KMS-11 (cell line): ENCODE data around the gene SDR42E2.

ENCODE experiments used
- H2AFZ ChIP-seq: fragments of 200-600 bp; sonication (generic); 2 replicates; pipeline ENCODE4 v1.6.1; 2016; ENCODE audit warnings: antibody characterized with exemption, mixed run types, low read depth
- H3K27ac ChIP-seq: fragments of 200-600 bp; sonication (generic); 2 replicates; pipeline ENCODE4 v1.6.1; 2016; ENCODE audit warnings: mild to moderate bottlenecking, mixed run types
- H3K27me3 ChIP-seq: fragments of 200-600 bp; sonication (generic); 2 replicates; pipeline ENCODE4 v1.6.1; 2017; ENCODE audit warnings: mild to moderate bottlenecking, low read depth, mixed run types, moderate library complexity; ENCODE audit not compliant: insufficient read depth
- H3K36me3 ChIP-seq: fragments of 200-600 bp; sonication (generic); 2 replicates; pipeline ENCODE4 v1.6.1; 2017; ENCODE audit warnings: mild to moderate bottlenecking, mixed run types; ENCODE audit not compliant: insufficient read depth
- H3K4me1 ChIP-seq: fragments of 200-600 bp; sonication (generic); 2 replicates; pipeline ENCODE4 v1.6.1; 2016; ENCODE audit warnings: mild to moderate bottlenecking, low read depth, mixed run types; ENCODE audit not compliant: poor library complexity, severe bottlenecking
- H3K4me2 ChIP-seq: fragments of 200-600 bp; sonication (generic); 2 replicates; pipeline ENCODE4 v1.7.0; 2016; ENCODE audit warnings: mild to moderate bottlenecking, mixed run types
- H3K4me3 ChIP-seq: fragments of 200-600 bp; sonication (generic); IDR thresholded peaks from 2 replicates; pipeline ENCODE4 v1.6.1; 2017; ENCODE audit warnings: low read depth, low read length, mixed read lengths; ENCODE audit not compliant: insufficient read depth
- H3K79me2 ChIP-seq: fragments of 200-600 bp; sonication (generic); 2 replicates; pipeline ENCODE4 v1.6.1; 2016; ENCODE audit warnings: low read depth, mixed run types; ENCODE audit not compliant: insufficient read depth
- H3K9ac ChIP-seq: fragments of 200-600 bp; sonication (generic); 2 replicates; pipeline ENCODE4 v1.6.1; 2016; ENCODE audit warnings: mild to moderate bottlenecking, mixed run types
- H4K20me1 ChIP-seq: fragments of 200-600 bp; sonication (generic); 2 replicates; pipeline ENCODE4 v1.6.1; 2016; ENCODE audit warnings: mild to moderate bottlenecking, mixed run types; ENCODE audit not compliant: insufficient read depth
- CTCF ChIP-seq: fragments of 200-600 bp; sonication (generic); conservative IDR thresholded peaks from 2 replicates; pipeline ENCODE4 v1.6.1; 2017; ENCODE audit warnings: low read depth, mild to moderate bottlenecking, antibody characterized with exemption, low read length, moderate library complexity, mixed read lengths

The SDR42E2 gene

GRCh38 chr16:22183335-22183734, 21.0 kb downstream of the SDR42E2 start:
- H3K27me3 ChIP-seq: no peaks in the 10 kb centered on the region
- peaks cover 7% of the 10 kb centered on the region for H3K4me1 ChIP-seq
- no peak overlapping the region for H3K9ac ChIP-seq
- no peaks in the 10 kb centered on the region for H4K20me1 ChIP-seq
- no peaks in the 10 kb centered on the region for H3K79me2 ChIP-seq
- no peak for TF ChIP-seq CTCF
- no peak overlapping the region for H3K4me2 ChIP-seq
- H3K36me3 ChIP-seq: no peaks in the 10 kb centered on the region
- no peak overlapping the region for H3K27ac ChIP-seq
- H2AFZ ChIP-seq: no peak overlapping the region
- H3K4me3 ChIP-seq: no peak overlapping the region

GRCh38 chr16:22183901-22184614, 21.8 kb downstream of the SDR42E2 start:
- H4K20me1 ChIP-seq: no peaks in the 10 kb centered on the region
- no peaks in the 10 kb centered on the region for H3K36me3 ChIP-seq
- H3K4me1 ChIP-seq: peaks cover 15% of the 10 kb centered on the region
- H3K27ac ChIP-seq: no peak overlapping the region
- H3K4me3 ChIP-seq: no peak overlapping the region
- no peak overlapping the region for H3K4me2 ChIP-seq
- H2AFZ ChIP-seq: no peak overlapping the region
- H3K9ac ChIP-seq: no peak overlapping the region
- 0 out of 2 replicates have a peak, but pooled peaks have one; percentile 14 for TF ChIP-seq CTCF
- H3K79me2 ChIP-seq: no peaks in the 10 kb centered on the region
- H3K27me3 ChIP-seq: no peaks in the 10 kb centered on the region

GRCh38 chr16:22184615-22184968, 22.3 kb downstream of the SDR42E2 start:
- peaks cover 20% of the 10 kb centered on the region for H3K4me1 ChIP-seq
- H3K9ac ChIP-seq: no peak overlapping the region
- no peaks in the 10 kb centered on the region for H3K27me3 ChIP-seq
- no peaks in the 10 kb centered on the region for H4K20me1 ChIP-seq
- H3K27ac ChIP-seq: no peak overlapping the region
- no peaks in the 10 kb centered on the region for H3K79me2 ChIP-seq
- no peak overlapping the region for H3K4me2 ChIP-seq
- TF ChIP-seq CTCF: no peak
- H3K36me3 ChIP-seq: no peaks in the 10 kb centered on the region
- no peak overlapping the region for H2AFZ ChIP-seq
- no peak overlapping the region for H3K4me3 ChIP-seq

GRCh38 chr16:22186517-22186916, 24.2 kb downstream of the SDR42E2 start:
- Histone ChIP-seq H2AFZ (no peak overlapping the region), H3K9ac (no peak overlapping the region), H3K4me1 (peaks cover 23% of the 10 kb centered on the region), H3K4me2 (no peak overlapping the region), H3K27ac (no peak overlapping the region), H4K20me1 (no peaks in the 10 kb centered on the region), H3K79me2 (no peaks in the 10 kb centered on the region), H3K27me3 (no peaks in the 10 kb centered on the region), H3K4me3 (no peak overlapping the region), H3K36me3 (no peaks in the 10 kb centered on the region)
- 0 out of 2 replicates have a peak, but pooled peaks have one; percentile 41 for TF ChIP-seq CTCF
